ENCODE data around the gene PRKG1.
"Not testable (repeated sequence)": the region's sequence is repeated elsewhere in the genome, so short reads cannot be mapped to it uniquely, and the experiment has no call there.

Gene PRKG1

DNA sequence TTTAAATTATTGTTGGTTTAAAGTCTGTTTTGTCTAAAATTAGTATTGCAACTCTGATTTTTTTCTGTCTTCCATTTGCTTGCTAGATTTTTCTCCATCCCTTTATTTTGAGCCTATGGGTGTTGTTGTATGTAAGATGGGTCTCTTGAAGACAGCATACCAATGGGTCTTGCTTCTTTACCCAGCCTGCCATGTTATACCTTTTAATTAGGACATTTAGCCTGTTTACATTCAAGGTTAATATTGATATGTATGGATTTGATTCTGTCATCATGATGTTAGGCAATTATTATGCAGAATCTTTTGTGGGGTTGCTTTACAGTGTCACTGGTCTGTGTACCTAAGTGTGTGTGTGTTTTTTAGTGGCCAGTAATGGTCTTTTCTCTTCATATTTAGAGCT lies 906.5 kb downstream of the PRKG1 start:
- DNase-seq, result no peak

DNA sequence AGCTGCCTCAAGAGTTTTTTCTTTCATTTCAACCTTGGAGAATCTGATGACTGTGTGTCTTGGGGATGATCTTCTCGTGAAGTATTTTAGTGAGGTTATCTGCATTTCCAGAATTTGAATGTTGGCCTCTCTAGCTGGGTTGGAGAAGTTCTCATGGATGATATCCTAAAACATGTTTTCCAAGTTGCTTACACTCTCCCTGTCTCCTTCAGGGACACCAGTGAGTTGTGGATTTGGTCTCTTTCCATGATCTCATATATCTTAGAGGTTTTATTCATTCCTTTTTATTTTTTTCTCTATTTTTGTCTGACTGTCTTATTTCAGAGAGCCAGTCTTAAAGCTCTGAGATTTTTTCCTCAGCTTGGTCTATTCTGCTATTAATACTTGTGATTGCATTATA lies 907.4 kb downstream of the PRKG1 start:
- no peak for DNase-seq

DNA sequence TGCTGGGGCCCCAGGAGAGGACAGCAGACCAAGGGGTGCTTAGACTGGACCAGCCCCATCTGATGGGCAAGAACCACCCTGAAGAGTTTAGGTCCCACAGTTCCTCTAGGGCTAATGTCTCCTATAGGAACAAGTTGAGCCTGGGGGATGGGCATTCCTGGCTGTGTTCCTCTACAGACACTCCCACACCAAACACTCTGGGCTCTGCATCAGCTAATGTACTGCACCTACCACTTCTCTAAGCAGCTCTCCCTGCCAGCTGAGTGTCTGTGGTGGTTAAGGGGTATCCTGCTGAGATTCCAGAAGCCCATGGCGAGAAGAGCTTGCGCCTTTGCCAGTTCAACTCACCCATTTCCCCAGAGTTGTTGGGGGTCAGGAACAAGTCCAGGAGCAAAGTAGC lies 909.2 kb downstream of the PRKG1 start:
- no peak for DNase-seq

DNA sequence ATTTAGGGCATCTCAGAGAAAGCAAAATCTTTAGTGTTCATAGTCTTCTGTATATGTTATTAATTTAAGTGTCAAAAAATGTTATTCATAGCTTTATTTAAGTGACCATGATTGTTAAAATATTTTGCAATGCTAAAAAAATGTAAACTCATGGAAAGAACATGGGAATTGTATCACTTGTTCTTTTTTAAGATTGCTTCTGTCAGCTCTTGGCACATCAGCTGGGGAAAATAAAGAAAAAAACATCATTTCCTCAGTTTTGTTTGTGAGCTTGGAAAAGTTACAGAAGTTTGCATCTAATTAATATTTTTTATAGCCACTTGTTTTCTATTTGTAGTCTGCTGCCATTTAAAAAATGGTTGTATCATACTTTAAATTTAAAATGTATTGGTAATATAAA lies 911.0 kb downstream of the PRKG1 start:
- DNase-seq, result no peak

DNA sequence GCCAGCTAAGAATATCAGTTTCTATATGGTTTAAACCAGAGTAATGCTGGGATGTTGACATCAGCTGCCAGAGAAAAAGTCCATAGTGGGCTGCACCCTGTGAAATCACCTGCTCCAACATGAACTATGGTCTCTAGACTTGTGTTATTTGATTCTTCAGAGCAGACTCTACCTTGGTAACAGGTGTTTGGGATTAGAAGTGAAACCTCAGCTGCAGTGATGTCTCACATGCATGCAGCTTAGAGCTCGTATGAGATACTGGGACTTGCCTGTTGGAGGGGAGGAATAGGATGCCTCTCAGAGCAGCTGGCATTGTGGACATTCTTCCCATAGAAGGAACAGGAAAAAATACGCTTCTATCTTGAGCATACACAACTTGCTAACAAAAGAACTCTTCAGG lies 912.2 kb downstream of the PRKG1 start:
- DNase-seq, result no peak

DNA sequence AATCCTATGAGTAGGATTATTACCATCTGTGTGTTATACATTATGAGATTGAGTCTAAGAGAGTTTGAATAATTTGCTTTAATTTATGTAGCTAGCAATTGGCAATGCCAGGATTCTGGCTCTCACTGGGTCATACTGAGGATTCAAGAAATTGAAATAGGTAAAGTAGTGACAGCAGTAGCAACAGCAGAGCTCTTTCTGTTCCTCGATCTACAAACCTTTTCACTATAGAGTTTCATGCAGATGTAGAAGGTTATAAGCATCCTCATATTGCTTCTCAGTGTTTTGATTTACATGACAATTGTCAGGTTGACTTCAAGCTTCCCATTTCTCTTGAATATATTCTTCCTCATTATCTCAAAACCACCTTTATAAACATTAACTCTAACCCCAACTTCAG lies 919.2 kb downstream of the PRKG1 start:
- no peak for DNase-seq

DNA sequence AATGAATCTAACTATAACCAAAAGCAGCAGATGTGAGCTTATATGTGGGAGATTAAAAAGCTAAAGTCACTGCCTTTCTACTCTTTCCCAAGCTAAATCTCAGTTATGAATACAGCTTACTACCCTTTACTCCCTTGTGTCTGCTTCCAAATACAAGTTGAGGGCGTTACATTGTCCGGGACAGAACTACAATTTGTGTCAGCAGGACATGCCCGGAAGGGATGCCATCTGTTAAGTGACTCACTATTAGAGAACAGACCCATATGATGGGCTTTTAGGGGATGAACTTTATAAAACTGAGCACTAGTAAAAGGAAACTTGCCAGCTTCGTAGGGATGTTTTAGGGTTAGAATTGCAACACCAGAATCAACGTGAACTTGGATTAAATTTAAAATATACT lies 924.8 kb downstream of the PRKG1 start:
- no peak for DNase-seq

DNA sequence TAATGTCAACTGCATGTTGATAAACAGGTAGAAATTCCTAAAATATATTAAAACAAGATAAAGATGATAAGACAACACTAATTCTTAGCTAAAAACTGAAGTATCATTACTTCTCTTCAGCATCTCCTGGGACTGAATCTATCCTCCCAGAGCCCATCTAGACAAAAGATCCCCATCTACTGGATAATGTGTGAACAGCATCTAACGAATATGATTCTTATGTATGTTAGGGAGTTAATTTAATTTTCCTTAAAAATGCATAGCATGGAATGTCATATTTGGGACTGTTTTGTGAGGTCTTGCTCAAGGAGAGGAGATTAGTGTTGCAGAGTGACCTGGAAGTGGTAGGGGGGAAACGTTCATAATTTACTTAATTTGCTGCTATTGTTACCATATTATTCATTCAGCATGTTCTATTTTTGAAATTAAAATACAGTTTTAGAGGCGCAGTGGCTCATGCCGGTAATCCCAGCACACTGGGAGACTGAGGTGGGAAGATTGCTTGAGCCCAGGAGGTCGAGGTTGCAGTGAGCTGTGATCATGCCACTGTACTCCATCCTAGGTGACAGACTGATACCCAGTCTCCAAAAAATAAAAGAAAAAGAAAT lies 930.2 kb downstream of the PRKG1 start:
- peak in 1 of 2 donors; percentile 3 for DNase-seq

DNA sequence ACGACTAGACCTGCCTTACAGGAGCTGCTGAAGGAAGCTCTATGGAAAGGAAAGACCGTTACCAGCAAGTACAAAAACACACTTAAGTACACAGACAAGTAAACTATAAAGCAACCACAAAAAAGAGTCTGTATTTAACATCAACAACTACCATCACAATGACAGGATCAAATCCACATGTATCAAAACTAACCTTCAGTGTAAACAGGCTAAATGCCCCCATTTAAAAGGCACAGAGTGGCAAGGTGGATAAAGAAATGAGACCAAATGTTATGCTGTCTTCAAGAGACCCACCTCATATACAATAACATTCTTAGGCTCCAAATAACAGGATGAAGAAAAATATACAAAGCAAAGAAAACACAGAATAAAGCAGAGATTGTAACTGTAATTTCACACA lies 932.8 kb downstream of the PRKG1 start:
- DNase-seq, result no peak

DNA sequence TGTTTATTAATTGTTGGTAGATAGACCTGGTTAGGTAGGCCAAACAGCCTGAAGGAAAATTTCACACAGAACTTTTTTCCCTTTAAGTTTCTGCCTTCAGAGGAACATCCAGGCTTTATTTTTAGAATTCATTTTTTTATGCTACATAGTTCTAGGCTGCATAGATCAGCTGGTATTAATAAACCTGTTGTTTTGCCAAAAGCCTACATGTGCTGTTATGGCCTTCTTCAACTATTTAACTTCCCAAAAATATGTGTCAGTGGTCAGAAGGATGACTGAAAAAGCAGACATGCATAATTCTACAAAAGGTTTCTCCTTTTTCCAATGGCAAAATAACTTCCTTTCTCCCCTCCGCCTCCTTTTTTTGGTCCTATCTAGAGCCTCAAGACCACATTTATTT lies 936.8 kb downstream of the PRKG1 start:
- no peak for DNase-seq

DNA sequence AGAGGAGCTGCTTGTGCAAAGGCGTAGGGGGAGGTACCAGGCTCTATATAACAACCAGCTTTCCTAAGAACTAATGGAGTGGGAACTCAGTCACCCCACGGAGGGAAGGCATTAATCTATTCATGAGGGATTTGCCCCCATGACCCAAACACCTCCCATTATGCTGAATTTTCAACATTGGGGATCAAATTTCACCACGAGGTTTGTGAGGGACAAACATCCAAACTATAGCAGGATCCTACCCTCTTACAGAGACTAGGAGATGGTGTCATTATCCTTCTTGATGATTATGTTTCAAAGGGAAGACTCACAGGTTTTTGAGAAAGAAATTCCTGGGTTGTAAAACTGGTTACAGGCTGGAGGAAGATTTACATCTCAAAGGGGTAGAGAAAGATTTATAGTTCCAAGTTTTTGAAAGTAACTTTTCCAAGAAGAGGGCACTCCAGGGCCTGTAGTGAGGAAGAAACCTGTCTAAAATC lies 944.8 kb downstream of the PRKG1 start:
- DNase-seq, result no peak

DNA sequence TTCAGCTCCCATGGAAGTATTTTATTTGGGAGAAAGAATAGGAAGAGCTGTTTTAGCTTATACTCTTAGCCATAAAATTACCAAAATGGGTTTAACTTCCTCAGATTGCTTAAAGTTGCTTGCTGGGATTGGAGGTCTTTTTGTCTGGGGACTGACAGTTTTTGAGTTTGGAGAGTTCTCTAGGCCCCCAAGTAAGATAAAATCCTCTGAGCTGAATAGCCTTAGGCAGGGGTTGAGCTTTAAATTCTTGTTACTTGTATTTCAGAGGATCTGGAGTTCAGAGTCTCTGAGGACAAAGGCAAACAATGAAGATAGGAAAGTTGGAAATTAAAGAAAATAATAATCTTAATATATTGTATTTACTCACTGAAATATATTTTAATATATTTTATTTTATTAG lies 945.4 kb downstream of the PRKG1 start:
- DNase-seq, result no peak

DNA sequence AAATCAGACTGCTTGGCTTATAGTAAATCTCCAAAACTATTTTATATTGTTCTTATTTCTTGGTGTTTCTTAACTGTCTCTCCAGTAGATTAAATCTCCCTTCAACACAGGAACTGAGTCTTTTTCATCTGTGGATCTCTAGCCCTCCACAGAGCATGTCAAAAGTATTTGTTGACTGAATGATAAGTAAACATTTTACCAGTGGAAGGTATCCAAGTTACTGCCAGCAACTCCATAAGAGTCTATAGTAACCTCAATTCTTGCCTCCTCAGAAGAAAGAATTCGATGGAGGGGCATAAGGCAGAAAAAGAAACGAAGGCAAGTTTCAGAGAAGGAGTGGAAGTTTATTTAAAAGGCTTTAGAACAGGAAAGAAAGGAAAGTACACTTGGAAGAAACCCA lies 945.9 kb downstream of the PRKG1 start:
- DNase-seq, result no peak

DNA sequence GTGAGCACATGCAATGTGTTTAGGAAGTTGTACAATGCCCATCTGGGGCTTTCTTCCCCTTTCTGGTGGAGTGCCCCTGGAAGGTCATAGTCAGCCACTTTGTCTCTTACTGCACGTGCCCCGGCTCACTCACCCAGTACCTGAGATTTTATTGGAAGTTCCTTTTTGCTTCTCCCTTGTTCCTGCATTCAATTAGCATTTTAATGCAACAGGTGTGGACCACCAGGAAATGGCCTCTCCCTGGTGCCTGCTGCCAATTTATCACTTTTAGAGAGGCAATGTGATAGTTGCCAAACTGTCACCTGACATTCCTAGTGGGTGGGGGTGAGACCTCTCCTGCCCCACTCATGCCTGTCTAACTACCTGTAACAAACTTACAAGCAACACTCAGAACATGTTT lies 946.4 kb downstream of the PRKG1 start:
- no peak for DNase-seq

DNA sequence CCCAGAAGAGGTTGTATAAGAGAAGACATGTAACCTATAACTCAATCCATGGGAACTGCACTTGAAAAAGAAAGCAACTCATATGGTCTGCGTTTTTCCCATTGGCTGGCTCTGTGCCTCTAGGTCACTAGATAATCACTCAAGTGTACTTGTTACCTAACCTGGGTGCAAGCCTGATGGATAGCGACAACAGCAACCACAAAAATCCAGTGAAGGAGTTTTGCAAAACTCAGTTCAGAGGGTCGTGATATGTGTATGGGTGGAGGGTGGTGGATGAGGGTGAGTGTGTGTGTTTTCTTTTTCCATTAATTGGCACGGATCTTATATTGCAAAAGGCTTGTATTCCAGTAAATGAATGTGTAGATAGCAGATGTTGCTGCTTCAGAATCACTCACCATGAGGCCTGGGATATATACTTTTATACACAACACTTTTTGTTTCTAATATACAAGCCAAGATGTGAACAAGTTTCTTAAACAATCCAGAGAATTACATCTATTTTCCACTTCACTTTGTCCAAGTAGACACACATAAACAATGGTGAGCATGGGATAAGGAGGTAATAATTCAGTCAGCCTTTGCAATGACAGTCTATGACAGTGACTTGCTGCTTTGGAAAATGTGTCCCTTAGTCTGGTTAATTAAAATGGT lies 952.9 kb downstream of the PRKG1 start:
- no peak for DNase-seq

DNA sequence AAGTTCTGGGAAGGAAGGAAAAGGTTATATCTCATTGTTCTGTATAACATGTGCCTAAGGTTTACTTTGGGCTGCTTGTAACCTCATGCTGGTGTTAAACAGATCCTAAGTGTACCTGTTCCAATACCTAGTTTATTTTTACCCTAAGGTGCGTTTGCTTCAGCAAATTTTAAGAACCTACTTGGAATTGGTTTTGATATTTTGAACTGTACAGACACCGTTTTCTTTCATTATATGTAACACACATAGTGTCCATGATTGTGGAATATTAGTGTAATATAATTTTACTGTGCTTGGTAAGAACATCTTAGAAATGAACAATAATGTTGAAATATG lies 954.2 kb downstream of the PRKG1 start:
- DNase-seq, result no peak

DNA sequence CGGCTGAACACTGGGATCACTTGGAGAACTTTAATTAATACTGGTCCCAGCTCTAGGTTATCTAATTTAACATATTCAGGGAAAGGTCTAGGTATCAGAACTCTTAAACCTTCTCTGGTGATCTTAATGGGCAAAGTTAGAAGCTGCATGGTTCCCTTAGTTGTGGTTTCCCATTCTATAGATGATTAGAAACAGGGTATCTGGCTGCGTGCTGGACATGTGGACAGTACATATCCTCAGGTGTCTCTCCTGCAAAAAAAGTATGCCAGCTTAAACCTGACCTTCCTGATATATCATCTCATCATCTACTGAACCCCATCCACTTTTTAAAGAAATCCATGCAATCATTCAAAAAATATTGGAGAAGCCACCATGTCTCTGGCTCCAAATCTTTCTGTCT lies 955.3 kb downstream of the PRKG1 start:
- DNase-seq, result no peak

DNA sequence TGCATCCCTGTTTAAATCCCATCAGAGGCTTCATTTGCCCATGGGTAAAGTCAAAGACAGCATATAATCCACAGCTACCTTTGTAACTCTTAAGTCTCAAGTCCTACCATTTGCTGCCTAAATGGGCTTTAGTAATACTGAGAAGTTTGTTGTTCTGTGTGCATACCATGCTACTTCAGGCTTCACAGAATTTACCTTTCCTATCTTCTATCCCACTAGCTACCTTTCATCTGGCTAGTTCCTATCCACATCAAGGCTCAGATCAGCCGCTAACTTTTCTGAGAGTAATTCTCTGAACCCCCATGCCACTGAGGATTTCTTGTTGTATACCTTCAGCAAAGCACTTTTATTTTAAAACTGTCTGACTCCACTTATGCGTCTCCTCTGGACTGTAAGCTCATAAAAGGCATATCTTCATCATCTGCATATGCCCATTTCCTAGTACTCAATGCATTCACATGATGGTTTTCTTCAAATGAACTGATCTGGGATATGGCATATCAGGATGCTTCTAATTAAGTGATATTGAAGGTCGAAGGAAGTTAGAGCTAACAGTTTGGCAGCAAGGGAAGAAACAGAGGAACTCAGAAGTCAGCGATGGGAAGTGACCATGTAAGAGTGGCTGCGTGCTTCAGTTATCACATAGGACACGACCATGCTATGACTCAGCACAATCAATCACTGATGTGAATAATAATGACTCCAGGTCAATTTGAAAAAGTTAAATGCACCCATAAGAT lies 955.9 kb downstream of the PRKG1 start:
- DNase-seq, result no peak

DNA sequence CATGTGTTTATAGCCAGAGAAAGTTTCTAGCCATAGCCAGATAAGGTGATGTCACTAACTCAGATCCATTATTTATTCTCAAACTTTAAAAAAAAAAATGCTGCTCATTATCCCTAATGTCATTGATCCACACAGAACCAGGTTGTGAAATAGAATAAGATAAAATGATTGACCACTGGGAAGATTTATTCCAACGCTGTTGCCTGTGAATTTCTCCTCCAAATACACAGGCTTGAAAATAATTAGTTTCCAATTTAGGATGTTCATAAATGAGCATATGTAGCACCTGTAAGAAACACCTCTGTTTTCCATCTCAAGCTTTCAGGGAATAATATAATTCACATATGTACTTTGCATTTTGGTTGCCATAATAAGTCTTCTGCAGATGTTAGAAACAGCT lies 956.7 kb downstream of the PRKG1 start:
- no peak for DNase-seq

DNA sequence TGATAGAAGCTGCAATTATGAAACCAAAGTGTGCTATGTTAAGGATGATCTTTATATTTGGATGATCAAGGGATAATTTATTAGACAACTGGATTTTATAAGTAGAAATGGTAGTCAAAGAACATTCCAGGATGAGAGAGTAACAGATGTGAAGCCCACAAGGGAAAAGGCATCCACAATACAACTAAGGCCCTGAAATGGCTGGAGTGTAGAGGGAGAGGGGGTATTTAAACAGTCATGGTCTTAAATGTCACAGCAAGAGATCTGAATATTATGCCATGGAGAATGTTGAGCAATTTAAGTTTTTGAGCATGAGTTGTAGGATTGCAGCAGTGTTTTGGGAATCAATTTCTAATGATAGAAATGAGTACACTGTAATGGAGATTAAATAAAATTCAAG lies 957.5 kb downstream of the PRKG1 start:
- DNase-seq, result no peak

DNA sequence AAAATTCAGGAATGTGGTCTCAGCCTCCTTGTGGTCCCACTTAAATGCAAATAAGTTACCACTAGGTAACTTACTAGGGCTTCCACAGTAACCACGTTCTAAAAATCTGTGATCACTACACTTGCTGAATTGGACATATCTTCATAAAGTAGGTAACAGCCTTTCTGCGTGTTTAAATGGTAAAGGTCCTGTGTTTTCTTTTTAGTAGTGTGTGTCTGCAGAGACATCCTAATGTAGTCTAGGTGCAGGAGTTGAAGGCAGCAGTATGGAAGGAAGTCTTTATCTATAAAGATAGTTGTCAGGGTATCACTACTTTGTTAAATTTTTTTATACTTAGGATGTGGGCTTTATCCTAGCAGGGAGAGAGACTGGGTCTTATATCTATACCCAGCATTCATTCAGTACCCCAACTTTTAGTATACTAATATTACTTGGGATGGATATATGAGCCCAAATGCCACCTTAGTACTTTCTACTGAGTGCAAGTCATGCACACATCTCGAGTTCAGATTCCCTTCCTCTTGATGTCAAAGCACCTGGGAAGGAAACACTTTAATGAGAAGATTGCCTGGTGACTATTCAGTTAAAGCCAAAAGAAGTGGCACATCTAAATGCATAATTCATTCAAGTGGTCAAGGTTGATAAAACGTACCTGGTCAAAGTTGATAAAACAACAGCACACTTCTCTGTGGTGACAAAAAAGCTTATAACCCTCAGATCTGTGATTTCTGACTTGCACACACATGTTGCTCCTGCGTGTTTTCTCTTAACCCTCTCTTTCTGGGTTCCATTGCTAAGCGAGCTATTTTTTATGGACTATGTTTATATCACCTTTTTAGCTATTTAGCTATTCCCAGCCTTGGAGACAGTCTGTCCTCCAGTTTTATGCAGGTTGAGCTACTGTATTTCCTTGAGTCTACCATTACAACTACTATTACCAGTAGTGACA lies 958.7 kb downstream of the PRKG1 start:
- DNase-seq, result no peak

DNA sequence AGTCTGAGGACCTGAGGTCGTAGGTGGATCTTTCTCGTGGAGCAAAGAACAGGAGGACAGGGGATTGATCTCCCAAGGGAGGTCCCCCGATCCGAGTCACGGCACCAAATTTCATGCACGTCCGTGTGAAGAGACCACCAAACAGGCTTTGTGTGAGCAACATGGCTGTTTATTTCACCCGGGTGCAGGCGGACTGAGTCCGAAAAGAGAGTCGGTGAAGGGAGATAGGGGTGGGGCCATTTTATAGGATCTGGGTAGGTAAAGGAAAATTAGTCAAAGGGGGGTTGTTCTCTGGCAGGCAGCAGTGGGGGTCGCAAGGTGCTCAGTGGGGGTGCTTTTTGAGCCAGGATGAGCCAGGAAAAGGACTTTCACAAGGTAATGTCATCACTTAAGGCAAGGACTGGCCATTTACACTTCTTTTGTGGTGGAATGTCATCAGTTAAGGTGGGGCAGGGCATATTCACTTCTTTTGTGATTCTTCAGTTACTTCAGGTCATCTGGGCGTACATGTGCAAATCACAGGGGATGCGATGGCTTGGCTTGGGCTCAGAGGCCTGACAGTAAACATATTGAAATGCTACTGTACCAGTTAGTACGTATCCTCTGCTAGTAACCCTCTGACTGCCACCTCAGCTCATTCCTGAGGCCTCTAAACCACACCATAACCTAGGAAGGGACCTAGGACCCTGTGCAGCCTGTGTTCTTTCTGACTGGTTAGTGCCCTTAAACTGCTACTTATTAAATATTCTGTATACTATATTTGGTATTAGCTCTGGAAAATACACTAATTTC lies 964.9 kb downstream of the PRKG1 start:
- DNase-seq, result not testable (repeated sequence)

DNA sequence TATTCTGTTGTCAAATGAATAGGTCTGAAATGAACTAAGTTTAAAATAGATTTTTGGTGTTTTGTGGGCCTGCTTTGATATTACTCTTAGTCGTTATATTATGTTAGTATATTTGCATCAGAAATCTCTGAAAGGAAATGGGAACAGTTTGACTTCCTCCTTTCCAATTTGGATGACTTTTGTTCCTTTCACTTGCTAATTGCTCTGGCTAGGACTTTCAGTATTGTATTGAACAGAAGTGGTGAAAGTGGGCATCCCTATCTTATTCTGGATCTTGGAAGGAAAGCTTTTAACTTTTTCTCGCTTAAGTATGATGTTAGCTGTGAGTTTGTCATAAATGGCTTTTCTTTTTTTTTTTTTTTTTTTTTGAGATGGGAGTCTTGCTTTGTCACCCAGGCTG lies 966.2 kb downstream of the PRKG1 start:
- DNase-seq, result no peak
